ENCODE results near the gene OR51B2.

DNA sequence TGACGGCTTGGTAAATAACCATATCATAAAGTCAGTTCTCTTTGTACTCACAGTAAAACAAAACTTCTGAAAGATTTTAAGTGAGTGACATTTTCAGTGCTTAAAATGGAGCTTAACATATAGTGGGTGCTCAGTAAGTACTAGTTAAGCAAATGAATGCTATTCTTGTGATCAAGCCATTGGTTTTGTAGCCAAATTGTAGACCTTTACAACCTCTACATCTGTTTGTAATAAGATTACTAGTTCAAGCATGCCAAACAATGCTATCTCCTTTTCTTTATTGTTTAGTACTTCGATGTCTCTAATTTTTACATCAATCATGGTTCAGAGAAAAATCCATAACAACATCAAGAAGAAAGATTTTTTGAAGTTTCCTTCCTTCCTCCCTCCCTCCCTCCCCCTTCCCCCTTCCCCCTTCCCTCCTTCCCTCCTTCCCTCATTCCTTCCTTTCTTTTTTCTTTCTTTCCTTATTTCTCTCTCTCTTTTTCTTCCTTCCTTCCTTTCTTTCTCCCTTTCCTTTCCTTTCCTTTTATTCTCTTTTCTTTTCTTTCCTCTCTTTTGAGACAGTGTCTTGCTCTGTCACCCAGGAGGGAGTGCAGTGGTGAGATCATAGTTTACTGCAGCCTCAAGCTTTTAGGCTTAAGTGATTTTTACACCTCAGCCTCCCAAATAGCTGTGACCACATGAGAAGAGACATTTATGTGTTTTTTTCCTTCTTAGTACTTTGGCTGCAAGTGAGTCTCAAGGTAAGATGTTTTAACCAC lies 16.7 kb downstream of the OR51B2 start:
- TF ChIP-seq, protein P1, sequence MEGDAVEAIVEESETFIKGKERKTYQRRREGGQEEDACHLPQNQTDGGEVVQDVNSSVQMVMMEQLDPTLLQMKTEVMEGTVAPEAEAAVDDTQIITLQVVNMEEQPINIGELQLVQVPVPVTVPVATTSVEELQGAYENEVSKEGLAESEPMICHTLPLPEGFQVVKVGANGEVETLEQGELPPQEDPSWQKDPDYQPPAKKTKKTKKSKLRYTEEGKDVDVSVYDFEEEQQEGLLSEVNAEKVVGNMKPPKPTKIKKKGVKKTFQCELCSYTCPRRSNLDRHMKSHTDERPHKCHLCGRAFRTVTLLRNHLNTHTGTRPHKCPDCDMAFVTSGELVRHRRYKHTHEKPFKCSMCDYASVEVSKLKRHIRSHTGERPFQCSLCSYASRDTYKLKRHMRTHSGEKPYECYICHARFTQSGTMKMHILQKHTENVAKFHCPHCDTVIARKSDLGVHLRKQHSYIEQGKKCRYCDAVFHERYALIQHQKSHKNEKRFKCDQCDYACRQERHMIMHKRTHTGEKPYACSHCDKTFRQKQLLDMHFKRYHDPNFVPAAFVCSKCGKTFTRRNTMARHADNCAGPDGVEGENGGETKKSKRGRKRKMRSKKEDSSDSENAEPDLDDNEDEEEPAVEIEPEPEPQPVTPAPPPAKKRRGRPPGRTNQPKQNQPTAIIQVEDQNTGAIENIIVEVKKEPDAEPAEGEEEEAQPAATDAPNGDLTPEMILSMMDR (IDR thresholded peaks at IDR 0.05; ENCODE audit: low read length) = no peak
- TF ChIP-seq EZH2 (optimal IDR thresholded peaks at IDR 0.05; ENCODE audit: low read depth, low read length) = no peak

Data from MM.1S (cell line).